H9 (cell line): Measurements from ENCODE around the gene KIF5A. TPM values are rescaled to one million over a fixed set of nuclear protein-coding genes. Genes with fewer than 3 reads are reported as not detected.

ENCODE experiments used
- DNase-seq: peaks from one replicate; pipeline ENCODE4 v3.0.0-alpha.2; 2017
- H2AFZ ChIP-seq: one replicate; pipeline ENCODE4 v1.6.1; 2013; ENCODE audit warnings: mild to moderate bottlenecking, low read length, control low read depth, moderate library complexity
- H2AK5ac ChIP-seq: 2 replicates; pipeline ENCODE4 v1.6.1; 2013; ENCODE audit warnings: low read length, control low read depth, mixed read lengths; ENCODE audit not compliant: insufficient read length
- H2BK120ac ChIP-seq: one replicate; pipeline ENCODE4 v1.6.1; 2013; ENCODE audit warnings: low read depth, mild to moderate bottlenecking, low read length, control low read depth, inconsistent platforms; ENCODE audit not compliant: poor library complexity, severe bottlenecking
- H2BK12ac ChIP-seq: 2 replicates; pipeline ENCODE4 v1.6.1; 2013; ENCODE audit warnings: low read length, control low read depth, mixed read lengths, low read depth; ENCODE audit not compliant: insufficient read length
- H2BK15ac ChIP-seq: 2 replicates; pipeline ENCODE4 v1.6.1; 2013; ENCODE audit warnings: low read depth, low read length, control low read depth
- H2BK20ac ChIP-seq: one replicate; pipeline ENCODE4 v1.6.1; 2013; ENCODE audit warnings: low read depth, mild to moderate bottlenecking, low read length, control low read depth, inconsistent platforms; ENCODE audit not compliant: poor library complexity, severe bottlenecking
- H2BK5ac ChIP-seq: 2 replicates; pipeline ENCODE4 v1.6.1; 2013; ENCODE audit warnings: low read length, control low read depth, mixed read lengths; ENCODE audit not compliant: insufficient read length
- H3K14ac ChIP-seq: 2 replicates; pipeline ENCODE4 v1.6.1; 2013; ENCODE audit warnings: low read length, control low read depth; ENCODE audit not compliant: insufficient read depth
- H3K18ac ChIP-seq: 2 replicates; pipeline ENCODE4 v1.6.1; 2013; ENCODE audit warnings: low read depth, mild to moderate bottlenecking, mixed read lengths, low read length, control low read depth; ENCODE audit not compliant: insufficient read length
- H3K23ac ChIP-seq: 2 replicates; pipeline ENCODE4 v1.6.1; 2013; ENCODE audit warnings: low read length, control low read depth, mixed read lengths, low read depth; ENCODE audit not compliant: insufficient read length
- H3K23me2 ChIP-seq: 2 replicates; pipeline ENCODE4 v1.6.1; 2013; ENCODE audit warnings: low read depth, mild to moderate bottlenecking, mixed read lengths, low read length, control low read depth; ENCODE audit not compliant: insufficient read length, poor library complexity, severe bottlenecking
- H3K27ac ChIP-seq: 2 replicates; pipeline ENCODE4 v1.5.1; 2013; ENCODE audit warnings: low read length, control low read depth, mixed read lengths, low read depth; ENCODE audit not compliant: insufficient read length
- H3K27me3 ChIP-seq: 2 replicates; pipeline ENCODE4 v1.6.1; 2013; ENCODE audit warnings: low read length, control low read depth, inconsistent platforms; ENCODE audit not compliant: insufficient read depth
- H3K4ac ChIP-seq: 2 replicates; pipeline ENCODE4 v1.6.1; 2013; ENCODE audit warnings: low read depth, mild to moderate bottlenecking, control low read depth, inconsistent platforms, low read length, moderate library complexity
- H3K4me1 ChIP-seq: 2 replicates; pipeline ENCODE4 v1.6.1; 2013; ENCODE audit warnings: low read length, control low read depth, inconsistent platforms; ENCODE audit not compliant: insufficient read depth
- H3K4me2 ChIP-seq: 2 replicates; pipeline ENCODE4 v1.6.1; 2013; ENCODE audit warnings: low read length, control low read depth, mixed read lengths; ENCODE audit not compliant: insufficient read length, insufficient read depth
- H3K56ac ChIP-seq: 2 replicates; pipeline ENCODE4 v1.6.1; 2013; ENCODE audit warnings: low read depth, mild to moderate bottlenecking, mixed read lengths, low read length, control low read depth; ENCODE audit not compliant: insufficient read length
- H3K79me1 ChIP-seq: 2 replicates; pipeline ENCODE4 v1.6.1; 2013; ENCODE audit warnings: low read depth, mild to moderate bottlenecking, moderate library complexity, low read length, control low read depth, inconsistent platforms; ENCODE audit not compliant: insufficient read depth, poor library complexity, severe bottlenecking
- H3K79me2 ChIP-seq: 2 replicates; pipeline ENCODE4 v1.6.1; 2013; ENCODE audit warnings: low read length, control low read depth, inconsistent platforms; ENCODE audit not compliant: insufficient read depth
- H3K9ac ChIP-seq: 2 replicates; pipeline ENCODE4 v1.6.1; 2013; ENCODE audit warnings: low read length, control low read depth, mixed read lengths; ENCODE audit not compliant: insufficient read length; ENCODE audit errors: extremely low read depth
- H3K9me3 ChIP-seq: one replicate; pipeline ENCODE4 v1.6.1; 2013; ENCODE audit warnings: low read depth, low read length, inconsistent platforms; ENCODE audit not compliant: control insufficient read depth
- H3T11ph ChIP-seq: one replicate; pipeline ENCODE4 v1.6.1; 2013; ENCODE audit warnings: mild to moderate bottlenecking, low read length, control low read depth, inconsistent platforms
- H4K20me1 ChIP-seq: one replicate; pipeline ENCODE4 v1.6.1; 2013; ENCODE audit not compliant: control insufficient read depth, insufficient read length, insufficient read depth
- H4K5ac ChIP-seq: 2 replicates; pipeline ENCODE4 v1.6.1; 2013; ENCODE audit warnings: low read depth, mild to moderate bottlenecking, mixed read lengths, low read length, control low read depth; ENCODE audit not compliant: insufficient read length
- H4K8ac ChIP-seq: replicated peaks from 2 replicates; pipeline ENCODE4 v1.6.1; 2013; ENCODE audit warnings: low read length, control low read depth, mixed read lengths, low read depth; ENCODE audit not compliant: insufficient read length
- H4K91ac ChIP-seq: 2 replicates; pipeline ENCODE4 v1.6.1; 2013; ENCODE audit warnings: low read depth, mild to moderate bottlenecking, moderate library complexity, mixed read lengths, low read length, control low read depth; ENCODE audit not compliant: insufficient read length
- H3K27ac Mint-ChIP-seq, 3 experiments: 2 replicates in 2 of 3; 3 replicates in 1 of 3; pipeline ENCODE4 v1.8.0; 2020 to 2021; ENCODE audit warnings: mixed read lengths in 3 of 3, mild to moderate bottlenecking in 1 of 3, moderate library complexity in 1 of 3
- H3K27me3 Mint-ChIP-seq: 2 replicates; pipeline ENCODE4 v1.8.0; 2021; ENCODE audit warnings: low read depth, mild to moderate bottlenecking, moderate library complexity, mixed read lengths
- H3K36me3 Mint-ChIP-seq, 3 experiments: 2 replicates in 2 of 3; 3 replicates in 1 of 3; pipeline ENCODE4 v1.8.0; 2020 to 2021; ENCODE audit warnings: low read depth in 3 of 3, mixed read lengths in 3 of 3; ENCODE audit not compliant: insufficient read depth in 1 of 3
- H3K4me1 Mint-ChIP-seq, 2 experiments: 2 replicates each; pipeline ENCODE4 v1.8.0; 2020; ENCODE audit warnings: mixed read lengths in 2 of 2
- H3K4me3 Mint-ChIP-seq, 2 experiments: 2 replicates in 1 of 2; 3 replicates in 1 of 2; pipeline ENCODE4 v1.8.0; 2020 to 2021; ENCODE audit warnings: mild to moderate bottlenecking in 2 of 2, mixed read lengths in 2 of 2, moderate library complexity in 1 of 2
- H3K9me3 Mint-ChIP-seq, 2 experiments: 2 replicates in 1 of 2; 3 replicates in 1 of 2; pipeline ENCODE4 v1.8.0; 2020; ENCODE audit warnings: mild to moderate bottlenecking in 2 of 2, mixed read lengths in 2 of 2, moderate library complexity in 1 of 2
- CTCF ChIP-seq: fragments of 200-600 bp; sonication (generic); conservative IDR thresholded peaks from 3 replicates; pipeline ENCODE4 v1.8.0; 2021; ENCODE audit warnings: antibody characterized with exemption, mild to moderate bottlenecking
- WGBS: extraction: QIAGEN DNeasy Blood & Tissue Kit; methylation state at CpG from one replicate; pipeline ENCODE4 v1.1.7; 2013; ENCODE audit warnings: missing lambda C conversion rate, low lambda C conversion rate, mixed read lengths; ENCODE audit not compliant: insufficient read length; ENCODE audit errors: extremely low coverage; 5-methylcytosine and 5-hydroxymethylcytosine counted together
- total RNA-seq: library from RNA; stranded (reverse); gene quantifications from 2 replicates; pipeline ENCODE4 v1.2.1, GENCODE V29; 2021

Gene KIF5A
- total RNA-seq, 1 experiment from 2014 or later: 18.5 TPM

DNA sequence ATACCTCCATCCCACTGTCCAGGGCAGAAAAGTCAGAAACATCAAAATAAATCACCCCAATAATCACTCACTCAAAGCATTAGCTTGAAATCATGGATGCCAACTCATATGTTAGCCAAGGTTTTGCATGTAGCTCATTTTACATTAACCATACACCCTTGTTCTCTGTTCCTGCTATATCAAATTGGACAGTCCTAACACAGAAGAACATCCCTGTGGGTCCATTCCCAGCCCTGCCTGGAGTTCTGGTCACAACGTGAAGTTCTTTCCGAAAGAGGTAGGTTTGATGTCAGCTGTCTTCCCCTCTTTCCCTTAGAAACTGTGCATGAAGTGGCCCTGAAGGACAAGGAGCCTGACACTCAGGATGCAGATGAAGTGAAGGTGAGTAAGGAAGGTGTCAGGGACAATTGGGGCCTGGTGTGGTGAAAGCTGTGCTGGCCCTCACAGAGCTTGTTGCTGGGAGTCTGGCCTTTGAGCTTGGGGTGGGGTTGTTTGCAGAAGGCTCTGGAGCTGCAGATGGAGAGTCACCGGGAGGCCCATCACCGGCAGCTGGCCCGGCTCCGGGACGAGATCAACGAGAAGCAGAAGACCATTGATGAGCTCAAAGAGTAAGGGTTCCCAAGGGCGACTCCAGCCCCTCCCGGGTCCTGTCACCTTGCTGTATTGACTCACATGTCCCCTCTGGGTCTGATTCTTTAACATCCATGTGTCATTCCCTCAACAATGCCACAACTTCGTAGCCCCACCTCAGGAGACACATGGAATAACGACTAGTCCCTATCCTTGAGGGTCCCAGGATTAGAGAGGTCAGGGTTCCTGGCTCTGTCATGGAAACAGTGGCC lies 26.1 kb downstream of the KIF5A start:
- Histone ChIP-seq H4K20me1 (no peaks in the 10 kb centered on the region), H2AFZ (no peak overlapping the region), H2BK20ac (no peak overlapping the region), H4K91ac (no peak overlapping the region), H3K4me1 (no peaks in the 10 kb centered on the region), H3K23me2 (no peaks in the 10 kb centered on the region), H4K5ac (no peak overlapping the region), H2BK15ac (no peak overlapping the region), H3K23ac (no peak overlapping the region), H3K18ac (no peak overlapping the region), H3T11ph (no peak overlapping the region), H3K9ac (no peak overlapping the region), H2BK120ac (no peak overlapping the region), H3K9me3 (no peaks in the 10 kb centered on the region), H2BK12ac (no peak overlapping the region), H3K27me3 (no peaks in the 10 kb centered on the region), H2BK5ac (no peak overlapping the region), H3K79me1 (no peaks in the 10 kb centered on the region), H3K56ac (no peak overlapping the region), H3K4me2 (no peak overlapping the region), H3K79me2 (0 out of 2 replicates have a peak, but pooled peaks cover 2% of the 10 kb centered on the region), H3K27ac (no peak overlapping the region), H3K4ac (no peak overlapping the region), H2AK5ac (no peak overlapping the region), H3K14ac (no peak overlapping the region), H4K8ac (no peak overlapping the region)
- Mint-ChIP-seq H3K4me3 (no peak overlapping the region), H3K27me3 (no peaks in the 10 kb centered on the region), H3K27ac (no peak overlapping the region; a peak in 1 of 7 replicates), H3K36me3 (peaks cover 47 to 86% (median 75%) of the 10 kb centered on the region in 3 experiments), H3K4me1 (no peaks in the 10 kb centered on the region), H3K9me3 (no peaks in the 10 kb centered on the region)
- no peak for TF ChIP-seq CTCF
- no peak for DNase-seq
- WGBS: no CpG with 5 or more reads among the region's 12 CpGs
